Choroid plexus epithelial cell (primary cell): ENCODE data around the gene SPI1.

Experiments used
- DNase-seq: peaks from one replicate; pipeline ENCODE4 v3.0.0-alpha.2; 2010; ENCODE audit warnings: low read depth
- H3K4me3 ChIP-seq: 2 replicates; pipeline ENCODE4 v1.5.1; 2011; ENCODE audit warnings: low read depth, mild to moderate bottlenecking, control low read depth, low read length, moderate library complexity
- TF ChIP-seq, protein P1 (sequence below): conservative IDR thresholded peaks from 2 replicates; pipeline ENCODE4 v1.5.1; 2011; ENCODE audit warnings: low read depth, mild to moderate bottlenecking, control low read depth, inconsistent platforms, low read length, moderate library complexity

Gene SPI1

GRCh38 chr11:47395223-47396048 is 17.1 kb upstream of the SPI1 start:
- H3K4me3 ChIP-seq: no peak overlapping the region

DNA sequence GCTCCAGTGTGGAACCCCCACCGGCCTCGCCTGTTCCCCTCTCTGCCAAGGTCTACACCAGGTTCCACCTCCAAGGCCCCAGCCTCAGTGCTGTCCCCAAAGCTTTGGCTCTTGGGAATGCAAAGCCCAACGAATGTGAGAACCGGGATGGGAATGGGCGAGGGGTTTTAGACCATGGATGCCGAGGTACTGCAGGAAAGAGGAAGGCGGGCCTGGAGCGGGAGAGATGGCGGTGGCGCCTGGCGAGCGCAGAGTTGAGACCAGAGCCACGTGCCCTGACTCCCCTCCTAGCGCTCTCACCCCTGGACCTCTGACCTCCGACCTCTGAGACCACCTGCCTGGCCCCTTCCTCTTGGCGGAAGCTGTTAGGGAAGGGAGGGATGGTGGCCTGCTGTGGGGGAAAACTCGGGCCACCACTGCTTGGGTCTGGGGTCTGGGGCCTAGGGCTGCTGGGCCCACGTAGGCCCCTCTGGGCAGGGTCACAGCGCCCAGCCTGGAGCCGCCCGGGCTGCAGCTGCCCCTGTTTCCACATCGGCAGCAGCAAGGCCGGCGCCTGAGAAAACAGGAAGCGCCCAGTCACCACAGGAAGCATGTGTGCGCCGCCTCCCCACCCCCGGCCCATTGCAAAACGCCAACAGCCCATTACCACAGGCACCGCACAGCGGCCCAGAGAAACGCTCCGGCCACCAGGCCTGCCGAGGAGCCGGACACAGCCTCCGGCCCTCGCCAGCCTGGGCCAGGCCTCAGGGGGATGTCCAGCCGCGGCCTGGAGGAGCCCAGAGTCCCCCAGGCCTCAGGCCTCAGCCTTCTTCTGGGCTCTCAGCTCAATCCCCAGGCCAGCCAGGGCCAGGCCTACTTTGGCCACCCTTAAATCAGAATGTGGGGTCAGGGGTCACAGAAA is 16.2 kb upstream of the SPI1 start:
- H3K4me3 ChIP-seq: no peak overlapping the region
- DNase-seq: peak; percentile 88
- TF ChIP-seq, protein P1, sequence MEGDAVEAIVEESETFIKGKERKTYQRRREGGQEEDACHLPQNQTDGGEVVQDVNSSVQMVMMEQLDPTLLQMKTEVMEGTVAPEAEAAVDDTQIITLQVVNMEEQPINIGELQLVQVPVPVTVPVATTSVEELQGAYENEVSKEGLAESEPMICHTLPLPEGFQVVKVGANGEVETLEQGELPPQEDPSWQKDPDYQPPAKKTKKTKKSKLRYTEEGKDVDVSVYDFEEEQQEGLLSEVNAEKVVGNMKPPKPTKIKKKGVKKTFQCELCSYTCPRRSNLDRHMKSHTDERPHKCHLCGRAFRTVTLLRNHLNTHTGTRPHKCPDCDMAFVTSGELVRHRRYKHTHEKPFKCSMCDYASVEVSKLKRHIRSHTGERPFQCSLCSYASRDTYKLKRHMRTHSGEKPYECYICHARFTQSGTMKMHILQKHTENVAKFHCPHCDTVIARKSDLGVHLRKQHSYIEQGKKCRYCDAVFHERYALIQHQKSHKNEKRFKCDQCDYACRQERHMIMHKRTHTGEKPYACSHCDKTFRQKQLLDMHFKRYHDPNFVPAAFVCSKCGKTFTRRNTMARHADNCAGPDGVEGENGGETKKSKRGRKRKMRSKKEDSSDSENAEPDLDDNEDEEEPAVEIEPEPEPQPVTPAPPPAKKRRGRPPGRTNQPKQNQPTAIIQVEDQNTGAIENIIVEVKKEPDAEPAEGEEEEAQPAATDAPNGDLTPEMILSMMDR: no peak

More at GRCh38 chr11:47395223-47396048, 17.1 kb upstream of the SPI1 start:
- DNase-seq: no peak
- TF ChIP-seq, protein P1: no peak

GRCh38 chr11:47394050-47394321 is 15.6 kb upstream of the SPI1 start:
- TF ChIP-seq, protein P1: no peak
- no peak for DNase-seq
- no peak overlapping the region for H3K4me3 ChIP-seq

GRCh38 chr11:47393163-47394049 is 15.1 kb upstream of the SPI1 start:
- TF ChIP-seq, protein P1: no peak
- DNase-seq: peak; percentile 69
- no peak overlapping the region for H3K4me3 ChIP-seq

DNA sequence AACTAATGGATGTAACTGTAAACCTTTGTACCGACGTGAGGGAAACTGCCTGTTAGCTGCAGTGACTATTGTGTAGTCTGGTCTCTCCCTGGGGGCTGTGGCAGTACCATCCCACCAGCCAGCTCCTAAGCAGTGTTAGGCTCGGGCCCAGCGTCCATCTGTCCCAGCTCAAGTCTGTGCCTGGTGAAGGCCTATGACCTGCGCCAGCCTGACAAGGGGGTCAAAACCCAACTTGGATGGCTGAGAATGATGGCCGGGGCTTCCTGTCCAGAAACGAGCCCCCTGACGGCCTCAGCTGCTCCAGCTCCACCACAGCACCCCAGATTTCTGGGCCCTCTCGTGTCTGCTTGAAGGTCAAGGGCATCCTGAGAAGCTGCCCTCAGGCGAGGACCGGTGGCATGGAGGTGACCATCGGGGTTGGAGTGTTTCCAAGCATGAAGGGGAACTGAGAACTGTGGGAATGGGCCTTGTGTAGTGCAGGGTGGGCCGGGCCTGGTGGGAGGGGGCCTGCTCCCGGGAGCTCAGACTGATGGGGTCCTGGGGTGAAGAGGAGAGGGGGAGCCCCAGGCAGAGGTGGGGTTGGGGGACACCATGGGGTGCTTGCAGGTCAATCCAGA is 14.3 kb upstream of the SPI1 start:
- TF ChIP-seq, protein P1: no peak
- H3K4me3 ChIP-seq: no peak overlapping the region
- no peak for DNase-seq

- TF ChIP-seq, protein P1: no peak
- DNase-seq: no peak
- H3K4me3 ChIP-seq: no peak overlapping the region
These were observed 13.5 kb upstream of the SPI1 start for GRCh38 chr11:47391711-47392432.
